ENCODE data around the gene LRRTM1.

LRRTM1 gene

GRCh38 chr2:80323610-80324009, 19.1 kb upstream of the LRRTM1 start:
- Mint-ChIP-seq H3K27ac (no peak overlapping the region), H3K4me3 (no peak overlapping the region), H3K36me3 (ENCODE audit: low read depth) (no peaks in the 10 kb centered on the region), H3K4me1 (ENCODE audit: low read depth) (no peaks in the 10 kb centered on the region), H3K27me3 (peaks cover 7% of the 10 kb centered on the region), H3K9me3 (peaks cover 1% of the 10 kb centered on the region)
- DNase-seq, result no peak

GRCh38 chr2:80322958-80323357, 18.4 kb upstream of the LRRTM1 start:
- H3K36me3 Mint-ChIP-seq (ENCODE audit: low read depth), result no peaks in the 10 kb centered on the region
- no peak overlapping the region for H3K4me3 Mint-ChIP-seq
- DNase-seq, result no peak
- H3K9me3 Mint-ChIP-seq, result peaks cover 1% of the 10 kb centered on the region
- no peaks in the 10 kb centered on the region for H3K4me1 Mint-ChIP-seq (ENCODE audit: low read depth)
- no peak overlapping the region for H3K27ac Mint-ChIP-seq
- peaks cover 7% of the 10 kb centered on the region for H3K27me3 Mint-ChIP-seq

GRCh38 chr2:80322311-80322920, 17.9 kb upstream of the LRRTM1 start:
- Mint-ChIP-seq H3K4me3 (no peak overlapping the region), H3K27ac (no peak overlapping the region), H3K9me3 (peaks cover 1% of the 10 kb centered on the region), H3K36me3 (ENCODE audit: low read depth) (no peaks in the 10 kb centered on the region), H3K27me3 (peaks cover 7% of the 10 kb centered on the region), H3K4me1 (ENCODE audit: low read depth) (no peaks in the 10 kb centered on the region)
- no peak for DNase-seq

DNA sequence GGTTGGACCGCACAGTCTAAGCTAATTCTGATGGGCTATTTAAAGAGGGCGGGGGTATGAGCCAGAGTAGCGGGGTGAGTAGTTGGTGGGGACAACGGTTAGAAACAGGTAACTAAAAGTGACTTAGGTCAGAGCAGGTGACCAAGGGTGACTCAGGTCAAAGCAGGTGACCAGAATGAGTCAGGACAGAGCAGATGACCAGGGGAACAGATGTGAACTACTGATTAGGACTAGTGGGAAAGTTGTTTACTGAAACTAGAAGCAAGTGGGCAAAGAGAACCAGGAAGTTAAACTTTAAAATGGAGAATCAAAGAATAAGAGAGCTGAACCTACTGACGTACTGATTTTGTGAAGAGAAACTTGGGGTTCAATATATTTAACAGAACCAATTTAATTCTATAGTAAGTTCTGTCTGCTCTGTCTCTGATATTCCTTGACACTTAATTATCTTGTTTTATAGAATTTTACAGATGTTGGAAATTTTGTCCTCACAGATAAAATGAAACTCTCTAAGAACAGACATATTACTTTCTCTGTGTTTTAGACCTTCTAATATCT, 7.8 kb upstream of the LRRTM1 start:
- H3K4me3 Mint-ChIP-seq, result no peak overlapping the region

DNA sequence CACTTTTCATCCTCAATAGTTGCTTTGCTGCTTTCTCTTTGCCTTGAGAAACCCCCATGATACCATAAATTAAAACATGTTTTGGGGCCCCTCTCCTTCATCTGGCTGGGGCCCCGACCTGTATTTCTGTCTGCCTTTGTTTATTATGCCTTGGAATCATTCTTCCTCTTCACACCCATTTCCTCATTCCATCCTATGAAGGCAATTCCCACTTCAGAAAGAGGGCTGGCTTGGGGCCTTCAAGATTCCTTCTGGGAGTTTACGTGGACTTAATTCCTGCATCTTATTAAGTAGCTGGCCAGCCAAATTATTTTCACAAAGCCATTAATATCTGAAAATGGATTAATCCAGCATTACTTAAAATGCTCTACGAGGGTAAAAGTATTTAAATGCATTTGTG, 6.8 kb upstream of the LRRTM1 start:
- Mint-ChIP-seq H3K36me3 (ENCODE audit: low read depth) (no peaks in the 10 kb centered on the region), H3K9me3 (peaks cover 17% of the 10 kb centered on the region), H3K27me3 (peaks cover 5% of the 10 kb centered on the region), H3K4me1 (ENCODE audit: low read depth) (no peaks in the 10 kb centered on the region), H3K27ac (no peak overlapping the region), H3K4me3 (no peak overlapping the region)
- DNase-seq, result no peak

More for the DNA sequence above, 7.8 kb upstream of the LRRTM1 start:
- H3K27ac Mint-ChIP-seq, result no peak overlapping the region
- H3K4me1 Mint-ChIP-seq (ENCODE audit: low read depth), result no peaks in the 10 kb centered on the region
- no peaks in the 10 kb centered on the region for H3K36me3 Mint-ChIP-seq (ENCODE audit: low read depth)
- peaks cover 3% of the 10 kb centered on the region for H3K27me3 Mint-ChIP-seq
- DNase-seq, result no peak
- peaks cover 18% of the 10 kb centered on the region for H3K9me3 Mint-ChIP-seq

DNA sequence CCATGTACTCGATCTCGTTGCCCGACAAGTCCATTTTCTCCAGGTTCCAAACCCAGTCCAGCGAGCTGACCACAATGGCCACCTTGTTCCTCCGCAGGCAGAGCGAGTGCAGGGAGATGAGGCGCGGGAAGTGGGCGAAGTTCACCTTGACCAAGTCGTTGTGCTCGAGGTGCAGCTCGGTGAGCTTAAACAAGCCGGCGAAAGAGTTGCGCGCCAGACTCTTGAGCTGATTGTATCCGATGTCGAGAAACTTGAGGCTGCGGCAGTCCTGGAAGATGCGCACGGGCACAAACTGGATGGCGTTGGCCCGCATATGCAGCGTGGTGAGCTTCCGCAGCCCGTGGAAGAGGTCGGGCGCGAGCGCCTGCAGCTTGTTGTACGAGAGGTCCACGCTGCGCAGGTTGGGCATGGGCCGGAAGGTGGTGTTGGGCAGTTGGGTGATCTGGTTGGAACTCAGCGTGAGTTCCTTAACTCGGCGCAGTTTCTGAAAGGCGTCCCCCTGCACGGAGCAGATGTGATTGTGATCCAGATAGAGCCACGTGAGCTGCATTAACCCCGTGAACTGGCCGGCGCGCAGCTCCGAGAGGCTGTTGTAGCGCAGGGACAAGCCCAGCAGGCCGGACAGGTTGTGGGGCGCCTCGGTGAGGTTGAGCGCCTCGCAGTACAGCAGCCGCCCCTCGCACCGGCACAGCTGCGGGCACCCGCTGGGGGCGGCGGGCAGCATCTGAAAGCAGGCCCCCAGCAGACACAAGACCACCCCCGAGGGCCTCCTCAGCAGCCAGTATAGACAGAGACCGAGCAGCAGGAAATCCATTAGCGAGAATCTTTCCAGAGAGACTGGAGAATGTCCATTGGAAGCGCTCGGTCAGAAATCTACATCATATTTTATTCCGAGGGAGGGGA, 1.3 kb downstream of the LRRTM1 start:
- no peaks in the 10 kb centered on the region for H3K4me1 Mint-ChIP-seq (ENCODE audit: low read depth)
- H3K27ac Mint-ChIP-seq, result no peak overlapping the region
- peaks cover 61% of the 10 kb centered on the region for H3K27me3 Mint-ChIP-seq
- H3K4me3 Mint-ChIP-seq, result no peak overlapping the region
- H3K9me3 Mint-ChIP-seq, result peaks cover 4% of the 10 kb centered on the region
- DNase-seq, result no peak
- H3K36me3 Mint-ChIP-seq (ENCODE audit: low read depth), result no peaks in the 10 kb centered on the region

- H3K27ac Mint-ChIP-seq, result no peak overlapping the region
- H3K27me3 Mint-ChIP-seq, result peaks cover 59% of the 10 kb centered on the region
- H3K36me3 Mint-ChIP-seq (ENCODE audit: low read depth), result no peaks in the 10 kb centered on the region
- peaks cover 4% of the 10 kb centered on the region for H3K9me3 Mint-ChIP-seq
- H3K4me3 Mint-ChIP-seq, result no peak overlapping the region
- no peak for DNase-seq
- no peaks in the 10 kb centered on the region for H3K4me1 Mint-ChIP-seq (ENCODE audit: low read depth)
These were observed 2.1 kb downstream of the LRRTM1 start for GRCh38 chr2:80302314-80303005.

DNA sequence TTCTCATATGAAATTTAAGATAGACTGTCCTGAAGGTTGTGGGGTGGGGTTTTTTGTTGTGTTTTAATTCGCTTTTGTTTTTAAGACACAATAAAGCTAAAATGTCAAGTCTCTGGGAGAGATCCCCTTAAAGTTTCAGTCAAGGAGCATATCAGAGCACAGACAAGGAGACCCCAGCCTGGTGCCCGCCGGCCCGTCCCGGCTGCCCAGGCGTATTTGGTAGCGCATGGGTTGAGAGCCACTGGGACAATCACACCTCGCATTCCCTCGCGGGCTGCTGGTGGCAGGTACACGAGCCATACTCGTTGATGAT, 2.6 kb downstream of the LRRTM1 start:
- no peaks in the 10 kb centered on the region for H3K36me3 Mint-ChIP-seq (ENCODE audit: low read depth)
- H3K27ac Mint-ChIP-seq, result no peak overlapping the region
- H3K4me3 Mint-ChIP-seq, result no peak overlapping the region
- peaks cover 57% of the 10 kb centered on the region for H3K27me3 Mint-ChIP-seq
- peaks cover 4% of the 10 kb centered on the region for H3K9me3 Mint-ChIP-seq
- no peaks in the 10 kb centered on the region for H3K4me1 Mint-ChIP-seq (ENCODE audit: low read depth)
- no peak for DNase-seq

- H3K9me3 Mint-ChIP-seq, result peaks cover 3% of the 10 kb centered on the region
- peaks cover 53% of the 10 kb centered on the region for H3K27me3 Mint-ChIP-seq
- DNase-seq, result no peak
- H3K4me1 Mint-ChIP-seq (ENCODE audit: low read depth), result no peaks in the 10 kb centered on the region
- H3K4me3 Mint-ChIP-seq, result no peak overlapping the region
- no peak overlapping the region for H3K27ac Mint-ChIP-seq
- no peaks in the 10 kb centered on the region for H3K36me3 Mint-ChIP-seq (ENCODE audit: low read depth)
These were observed 3.6 kb downstream of the LRRTM1 start for GRCh38 chr2:80300954-80301353.

- Mint-ChIP-seq H3K9me3 (peaks cover 4% of the 10 kb centered on the region), H3K4me3 (no peak overlapping the region), H3K27me3 (peaks cover 47% of the 10 kb centered on the region), H3K36me3 (ENCODE audit: low read depth) (no peaks in the 10 kb centered on the region), H3K4me1 (ENCODE audit: low read depth) (no peaks in the 10 kb centered on the region), H3K27ac (no peak overlapping the region)
- no peak for DNase-seq
These were observed 4.2 kb downstream of the LRRTM1 start for GRCh38 chr2:80300346-80300745.

GRCh38 chr2:80299661-80300060, 4.9 kb downstream of the LRRTM1 start:
- Mint-ChIP-seq H3K4me3 (no peak overlapping the region), H3K36me3 (ENCODE audit: low read depth) (no peaks in the 10 kb centered on the region), H3K27me3 (peaks cover 40% of the 10 kb centered on the region), H3K27ac (no peak overlapping the region), H3K4me1 (ENCODE audit: low read depth) (no peaks in the 10 kb centered on the region), H3K9me3 (peaks cover 4% of the 10 kb centered on the region)
- no peak for DNase-seq

DNA sequence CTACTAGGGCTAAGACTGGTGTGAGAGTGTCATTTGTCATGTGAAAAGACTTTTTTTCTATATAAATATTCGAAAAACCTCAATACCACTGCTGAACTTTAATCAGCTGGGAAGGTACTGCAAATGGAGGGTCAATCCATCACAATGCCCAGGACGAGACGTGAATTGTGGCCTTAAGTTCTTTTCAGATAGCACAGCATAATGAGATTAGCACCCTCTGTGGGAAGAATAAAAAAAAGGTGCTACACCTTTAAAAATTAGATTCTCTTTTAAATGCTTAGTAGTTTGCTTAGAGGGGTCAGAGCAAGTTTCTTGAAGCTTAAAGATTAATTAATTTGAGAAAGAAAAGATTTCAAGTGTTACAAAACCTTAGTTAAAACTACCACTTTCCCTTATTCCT, 5.6 kb downstream of the LRRTM1 start:
- no peaks in the 10 kb centered on the region for H3K36me3 Mint-ChIP-seq (ENCODE audit: low read depth)
- DNase-seq, result no peak
- H3K27ac Mint-ChIP-seq, result no peak overlapping the region
- H3K9me3 Mint-ChIP-seq, result peaks cover 8% of the 10 kb centered on the region
- H3K4me3 Mint-ChIP-seq, result no peak overlapping the region
- H3K27me3 Mint-ChIP-seq, result peaks cover 34% of the 10 kb centered on the region
- no peaks in the 10 kb centered on the region for H3K4me1 Mint-ChIP-seq (ENCODE audit: low read depth)

- Mint-ChIP-seq H3K27ac (no peak overlapping the region), H3K4me1 (ENCODE audit: low read depth) (no peaks in the 10 kb centered on the region), H3K27me3 (no peaks in the 10 kb centered on the region), H3K9me3 (peaks cover 15% of the 10 kb centered on the region), H3K4me3 (no peak overlapping the region), H3K36me3 (ENCODE audit: low read depth) (no peaks in the 10 kb centered on the region)
- DNase-seq, result no peak
These were observed 11.5 kb downstream of the LRRTM1 start for GRCh38 chr2:80293039-80293438.

- H3K27me3 Mint-ChIP-seq, result no peaks in the 10 kb centered on the region
- H3K4me1 Mint-ChIP-seq (ENCODE audit: low read depth), result no peaks in the 10 kb centered on the region
- DNase-seq, result no peak
- peaks cover 15% of the 10 kb centered on the region for H3K9me3 Mint-ChIP-seq
- H3K27ac Mint-ChIP-seq, result no peak overlapping the region
- H3K4me3 Mint-ChIP-seq, result no peak overlapping the region
- no peaks in the 10 kb centered on the region for H3K36me3 Mint-ChIP-seq (ENCODE audit: low read depth)
These were observed 12.1 kb downstream of the LRRTM1 start for GRCh38 chr2:80292474-80292873.

- Mint-ChIP-seq H3K4me3 (no peak overlapping the region), H3K4me1 (ENCODE audit: low read depth) (no peaks in the 10 kb centered on the region), H3K9me3 (peaks cover 18% of the 10 kb centered on the region), H3K27ac (no peak overlapping the region), H3K27me3 (no peaks in the 10 kb centered on the region), H3K36me3 (ENCODE audit: low read depth) (no peaks in the 10 kb centered on the region)
- DNase-seq, result no peak
These were observed 12.9 kb downstream of the LRRTM1 start for GRCh38 chr2:80291656-80292055.

Data from activated T-cell treated with anti-CD3 and anti-CD28 coated beads, Interleukin-2, amount 50 U/mL, for 24 hours (primary cell).